NT2/D1 (cell line): ENCODE results near the gene GPSM1.

Experiments used
- SUZ12 ChIP-seq: IDR thresholded peaks from 2 replicates; pipeline ENCODE4 v1.6.1; 2011; ENCODE audit not compliant: insufficient read length, insufficient read depth; ENCODE audit errors: extremely low read depth
- YY1 ChIP-seq: IDR thresholded peaks from 2 replicates; pipeline ENCODE4 v1.6.1; 2011; ENCODE audit not compliant: insufficient read length, insufficient read depth
- ZNF274 ChIP-seq: IDR thresholded peaks from 2 replicates; pipeline ENCODE4 v1.6.1; 2011; ENCODE audit warnings: mild to moderate bottlenecking, low read depth, low read length

GRCh38 chr9:136396219-136396515, 68.8 kb downstream of the GPSM1 start:
- TF ChIP-seq YY1, result no peak
- no peak for TF ChIP-seq ZNF274
- TF ChIP-seq SUZ12, result no peak
